GM19240 (cell line): ENCODE measurements around the gene ZCCHC24.

Source experiments
- DNase-seq: peaks from one replicate; pipeline ENCODE4 v3.0.0; 2011; ENCODE audit warnings: low spot score; ENCODE audit not compliant: insufficient read length

ZCCHC24 gene

GRCh38 chr10:79446758-79447084 lies 1.3 kb upstream of the ZCCHC24 start:
- no peak for DNase-seq

DNA sequence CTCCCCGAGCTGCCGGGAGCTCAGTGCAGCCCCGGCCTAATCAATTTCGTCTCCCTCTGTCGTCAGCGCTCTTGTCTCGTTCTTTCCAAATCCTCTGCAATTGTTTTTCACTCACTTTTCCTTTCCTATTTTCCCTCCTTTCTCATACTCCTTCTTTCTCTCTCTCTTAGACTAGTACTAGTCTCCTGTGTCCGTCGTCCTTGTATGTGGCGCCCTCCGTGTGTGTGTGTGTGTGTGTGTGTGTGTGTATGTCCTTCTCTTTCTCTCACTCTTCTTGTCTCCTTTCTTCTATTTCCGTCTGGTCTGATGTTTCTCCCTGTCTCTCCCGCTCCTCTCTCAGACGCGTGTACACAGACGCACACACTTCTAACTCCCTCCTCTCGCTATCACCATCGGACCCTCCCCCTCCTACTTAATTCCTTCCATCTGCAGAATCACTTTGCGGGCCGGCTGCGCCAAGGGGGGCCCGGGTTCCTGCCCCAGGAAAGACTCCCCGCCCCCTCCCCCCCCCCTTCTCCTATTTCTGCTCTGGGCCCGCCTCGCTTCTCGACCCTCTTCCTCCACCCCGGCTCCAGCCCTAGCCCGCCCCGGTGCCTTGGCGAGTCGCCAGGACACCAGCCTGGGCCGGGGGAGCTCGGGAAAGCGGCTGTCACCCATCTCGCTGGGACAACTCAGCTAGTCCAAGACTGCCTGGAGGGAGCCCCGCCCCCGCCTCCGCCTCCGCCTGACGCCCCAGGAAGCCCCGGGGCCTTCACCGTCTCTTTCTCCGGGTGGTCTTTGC lies 743 bp upstream of the ZCCHC24 start:
- no peak for DNase-seq

GRCh38 chr10:79444199-79445119 lies 965 bp downstream of the ZCCHC24 start:
- peak; percentile 33 for DNase-seq

- no peak for DNase-seq
These were observed 1.9 kb downstream of the ZCCHC24 start for GRCh38 chr10:79443338-79444198.

DNA sequence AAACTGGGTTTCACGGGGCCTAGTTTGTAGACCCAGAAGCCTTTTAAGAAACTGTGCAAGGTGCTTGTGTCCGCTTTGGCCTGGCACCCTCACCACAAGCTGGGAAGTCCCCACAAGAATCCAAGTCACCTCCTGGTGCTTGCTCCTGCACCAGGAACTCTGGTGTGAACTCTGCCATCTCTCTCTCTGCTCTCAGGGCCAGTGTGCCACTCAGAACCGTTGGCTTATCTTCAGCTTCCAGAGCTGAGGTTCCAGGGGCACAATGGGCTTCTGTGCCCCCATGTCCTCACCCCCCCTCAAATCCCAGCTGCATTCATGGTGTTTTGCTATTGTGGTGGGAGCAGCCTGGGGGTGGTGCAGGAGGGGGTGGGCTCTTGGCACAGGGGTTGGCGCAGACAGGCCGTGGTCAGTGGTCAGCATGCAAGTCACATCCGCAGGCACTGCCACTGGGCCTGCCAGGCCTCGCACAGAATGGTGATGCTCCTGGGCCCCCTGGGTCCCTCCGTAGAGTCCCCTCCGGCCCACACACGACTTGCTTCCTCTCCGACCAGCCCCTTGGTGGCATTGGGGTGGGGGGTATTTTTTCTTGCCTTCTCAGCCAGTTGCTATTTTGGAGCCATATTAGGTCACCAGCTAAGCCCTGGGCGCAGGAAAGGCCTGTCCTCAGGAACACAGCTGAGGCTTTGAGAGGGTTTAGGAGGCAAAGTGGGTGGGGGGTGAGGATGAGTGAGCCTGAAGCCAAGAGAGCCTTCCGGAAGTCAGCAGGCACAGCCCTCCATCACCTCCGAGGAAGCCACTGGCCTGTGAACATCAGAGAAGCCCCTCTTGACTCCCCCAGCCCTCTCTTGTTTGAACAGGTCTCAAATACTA lies 3.0 kb downstream of the ZCCHC24 start:
- DNase-seq: no peak

- no peak for DNase-seq
These were observed 4.0 kb downstream of the ZCCHC24 start for GRCh38 chr10:79441433-79441832.

- DNase-seq: no peak
These were observed 5.1 kb downstream of the ZCCHC24 start for GRCh38 chr10:79440281-79440680.

DNA sequence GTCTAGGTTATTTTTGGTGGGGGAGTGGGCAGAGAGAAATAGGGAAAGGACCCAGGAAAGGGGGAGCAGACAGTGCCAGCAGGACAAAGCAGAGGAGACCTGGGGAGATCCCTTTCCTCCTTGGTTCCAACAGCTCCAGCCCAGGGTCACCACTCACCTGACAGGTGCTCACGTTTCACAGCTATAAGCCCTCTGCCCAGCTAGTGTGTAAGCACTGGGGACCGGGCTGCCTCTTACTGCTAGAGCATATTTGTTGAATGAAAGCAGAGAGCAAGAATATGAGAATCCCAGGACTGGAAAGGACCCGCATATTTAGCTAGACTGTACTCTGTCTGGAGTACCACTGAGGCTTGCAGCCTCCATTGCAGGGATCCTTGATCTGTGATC lies 6.7 kb downstream of the ZCCHC24 start:
- DNase-seq: no peak

DNA sequence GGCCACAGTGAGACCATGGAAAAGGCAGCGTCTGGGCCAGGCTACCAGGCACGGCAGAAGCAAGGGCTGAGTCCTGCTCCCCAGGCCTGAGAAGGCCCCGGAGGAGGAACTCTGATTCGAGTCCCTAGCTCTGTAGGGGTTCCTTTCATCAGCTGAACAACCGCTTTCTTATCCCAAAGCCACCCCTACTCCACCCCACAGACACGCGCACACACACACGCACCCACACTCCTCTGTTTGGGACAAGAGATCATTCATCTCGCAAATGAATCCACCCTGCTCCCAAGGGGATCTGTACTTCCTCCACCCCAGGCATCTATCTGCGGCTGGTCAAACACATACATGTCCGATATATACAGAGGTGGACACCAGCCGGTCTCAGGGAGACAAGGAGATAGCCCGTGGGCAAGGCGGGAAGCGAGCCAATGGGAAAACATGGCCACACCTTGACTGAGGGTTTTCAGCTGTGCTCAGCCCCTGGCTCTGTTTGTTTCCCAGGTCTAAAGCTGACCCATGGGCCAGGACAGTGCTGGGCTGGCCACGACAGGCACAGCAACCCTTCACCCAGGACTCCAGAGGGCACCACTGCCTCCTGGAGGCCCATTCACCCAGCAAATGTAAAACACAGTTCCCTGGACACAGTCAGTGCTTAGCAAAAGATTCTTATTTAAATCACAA lies 7.3 kb downstream of the ZCCHC24 start:
- DNase-seq: no peak

- no peak for DNase-seq
These were observed 8.2 kb downstream of the ZCCHC24 start for GRCh38 chr10:79437111-79437814.

GRCh38 chr10:79436850-79437103 lies 8.6 kb downstream of the ZCCHC24 start:
- no peak for DNase-seq

DNA sequence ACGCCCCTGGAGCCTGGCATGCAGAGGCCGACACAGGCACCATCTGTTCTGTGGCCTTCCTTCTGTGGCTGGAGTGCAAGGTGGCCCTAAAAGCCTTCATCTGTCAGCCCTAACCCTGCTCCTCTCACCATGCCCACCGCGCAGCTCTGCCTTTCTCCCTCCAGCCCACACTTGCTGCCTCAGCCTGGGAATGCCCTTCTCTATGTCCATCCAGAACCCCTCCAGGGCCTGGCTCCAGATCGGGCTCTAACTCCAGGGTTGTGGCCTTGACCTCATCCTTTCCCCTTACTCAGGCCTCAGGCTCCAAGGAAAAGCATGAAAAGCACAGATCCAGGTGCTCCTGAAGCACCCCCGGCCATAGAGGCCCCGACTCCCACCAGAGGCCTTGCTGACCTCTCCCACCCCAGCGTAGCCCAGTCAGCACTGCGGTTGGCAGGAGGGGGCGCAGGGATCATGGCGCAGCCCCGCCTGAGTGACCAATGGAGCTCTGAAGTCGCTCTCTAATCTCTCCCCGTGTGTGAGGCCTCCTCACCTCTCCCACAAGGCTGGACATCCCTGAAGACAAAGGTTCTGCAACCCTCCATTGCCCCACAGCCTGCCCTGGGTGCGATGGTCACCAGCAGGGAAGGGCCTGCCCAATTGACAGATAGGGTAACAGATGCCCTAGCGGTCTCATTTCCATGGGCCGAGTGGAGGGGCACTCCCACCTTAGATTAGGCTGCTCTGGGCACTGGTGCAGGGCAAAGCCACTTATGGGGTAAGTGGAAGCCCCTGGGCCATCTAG lies 9.2 kb downstream of the ZCCHC24 start:
- no peak for DNase-seq

DNA sequence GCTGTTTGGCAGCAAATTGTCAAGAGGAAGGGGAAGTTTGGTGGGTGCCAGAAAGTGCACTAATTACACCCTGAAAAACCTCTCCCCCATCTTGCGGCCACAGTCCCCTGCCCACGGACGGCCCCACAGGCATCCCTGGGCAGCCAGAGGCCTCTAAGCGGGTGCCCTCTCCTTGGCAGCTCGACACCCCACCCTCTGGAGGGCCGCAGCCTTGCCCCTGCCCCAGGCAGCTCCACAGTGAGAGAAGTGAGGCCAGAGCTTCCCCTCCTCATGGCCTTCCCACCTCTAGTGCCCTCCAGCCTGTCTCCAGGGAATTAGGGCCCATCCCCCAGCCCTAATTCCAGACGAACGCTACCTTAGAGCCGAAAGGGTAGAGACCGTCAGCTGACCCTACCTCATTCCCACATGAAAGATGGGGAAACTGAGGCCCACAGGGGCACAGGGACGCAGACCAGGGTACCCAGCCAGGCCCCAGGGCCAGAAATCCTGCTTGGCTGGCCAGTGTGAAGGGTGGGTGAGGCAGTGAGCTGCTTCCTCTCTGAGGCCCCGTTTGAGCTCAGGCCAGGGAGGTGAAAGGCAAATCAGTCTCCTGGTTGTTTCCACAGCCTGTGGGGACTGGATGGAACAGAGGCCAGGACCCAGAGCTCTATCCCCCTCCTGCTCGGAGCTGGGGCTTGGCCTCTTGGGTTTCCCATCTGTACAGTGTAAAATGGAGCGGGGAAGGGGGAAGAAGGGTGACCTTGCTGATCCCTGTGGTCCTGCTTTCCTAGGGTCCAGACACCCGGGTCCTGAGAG lies 10.0 kb downstream of the ZCCHC24 start:
- no peak for DNase-seq

DNA sequence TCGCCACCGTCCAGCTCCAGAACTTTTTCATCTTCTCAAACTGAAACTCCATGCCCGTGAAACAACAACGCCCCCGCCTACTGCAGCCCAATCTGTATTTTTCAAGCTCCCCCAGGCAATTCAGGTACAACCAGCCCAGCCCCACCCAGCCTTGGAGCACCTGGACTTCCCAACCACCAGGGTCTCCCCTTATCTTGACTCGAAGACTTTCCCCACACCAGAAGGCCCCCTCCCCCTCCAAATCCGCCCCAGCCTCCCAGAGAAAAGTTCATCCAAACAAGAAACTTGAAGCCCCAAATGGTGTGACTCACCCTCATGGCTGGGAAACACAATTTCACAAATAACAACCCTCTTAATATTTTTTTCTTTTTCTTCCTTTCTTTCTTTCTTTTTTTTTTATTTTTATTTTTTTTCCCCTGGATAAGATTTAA lies 10.6 kb downstream of the ZCCHC24 start:
- DNase-seq: no peak

DNA sequence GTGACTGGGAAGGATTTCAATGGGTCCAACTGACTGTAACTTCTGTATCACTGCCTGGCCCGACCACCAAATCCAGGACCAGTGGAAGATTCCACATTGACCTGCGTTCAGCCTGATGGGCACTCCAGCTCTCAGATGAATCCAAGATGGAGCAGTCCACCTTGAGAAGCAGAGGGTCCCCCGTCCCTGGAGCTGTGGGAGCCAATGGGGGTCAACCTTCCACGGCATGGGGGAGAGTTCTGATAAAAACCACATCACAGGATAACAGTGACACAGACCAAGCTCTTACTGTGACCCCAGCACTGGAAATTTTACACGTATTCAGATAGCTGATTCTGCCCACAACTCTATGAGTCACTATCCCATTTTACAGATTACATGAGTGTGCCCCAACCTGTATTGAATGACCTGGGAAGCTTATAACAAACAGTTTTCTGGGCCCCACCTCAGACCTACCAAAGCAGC lies 11.2 kb downstream of the ZCCHC24 start:
- DNase-seq: no peak

DNA sequence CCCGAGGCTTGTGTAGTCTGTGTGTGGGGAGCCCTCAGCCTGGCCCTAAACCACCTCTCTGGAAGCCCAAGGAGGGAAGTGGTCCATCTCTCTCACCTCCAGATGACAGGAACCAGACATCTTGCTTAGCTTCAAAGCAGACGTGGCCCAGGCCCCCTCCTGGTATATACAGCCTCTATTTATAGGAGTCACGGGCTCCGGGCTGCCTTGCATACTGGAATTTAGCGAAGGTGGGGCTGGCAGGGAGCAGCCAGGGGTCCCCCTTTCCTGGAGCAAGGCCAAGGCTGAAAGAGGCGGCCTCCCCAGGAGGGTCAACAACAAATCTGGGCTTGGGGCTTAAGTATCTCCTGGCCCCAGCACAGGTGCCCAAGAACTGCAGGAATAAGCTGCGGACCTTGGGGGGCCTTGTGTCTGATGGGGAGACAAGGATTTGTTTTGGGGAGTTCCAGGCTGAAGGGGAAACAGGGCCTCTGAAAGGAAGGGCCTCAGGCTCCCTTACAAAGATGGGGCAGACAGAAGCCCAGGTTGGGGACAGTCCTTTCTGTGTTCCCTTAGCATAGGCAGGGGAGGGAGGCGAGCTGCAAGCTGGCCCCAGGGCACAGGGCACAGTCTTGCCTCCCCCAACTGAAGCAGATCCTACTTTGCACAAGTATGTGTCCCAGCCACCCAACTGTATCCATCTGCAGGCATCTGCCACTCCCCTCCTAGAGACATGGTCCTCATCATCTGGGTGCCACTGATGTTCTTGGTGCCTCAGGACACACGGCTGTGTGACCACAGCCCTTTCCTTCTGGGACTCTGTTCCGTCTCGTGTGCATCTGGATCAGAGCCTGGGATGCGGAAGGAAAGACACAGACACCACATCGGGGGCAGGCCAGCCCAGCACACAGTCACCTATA lies 11.9 kb downstream of the ZCCHC24 start:
- DNase-seq: no peak
